ENCODE results near the gene NUBPL. TPM values are rescaled to one million over a fixed set of nuclear protein-coding genes. Genes with fewer than 3 reads are reported as not detected.

The NUBPL gene, protein sequence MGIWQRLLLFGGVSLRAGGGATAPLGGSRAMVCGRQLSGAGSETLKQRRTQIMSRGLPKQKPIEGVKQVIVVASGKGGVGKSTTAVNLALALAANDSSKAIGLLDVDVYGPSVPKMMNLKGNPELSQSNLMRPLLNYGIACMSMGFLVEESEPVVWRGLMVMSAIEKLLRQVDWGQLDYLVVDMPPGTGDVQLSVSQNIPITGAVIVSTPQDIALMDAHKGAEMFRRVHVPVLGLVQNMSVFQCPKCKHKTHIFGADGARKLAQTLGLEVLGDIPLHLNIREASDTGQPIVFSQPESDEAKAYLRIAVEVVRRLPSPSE
- total RNA-seq: 10 to 100 TPM; 10.1 to 12.8 TPM
- 10 to 100 TPM; 16.3 to 19.0 (median 17.1) TPM for polyA plus RNA-seq (ENCODE audit: insufficient read length in 6 of 6)
- long read RNA-seq, donor 1, full-length matches to known transcripts: 7 of 7 reads
- long read RNA-seq, donor 1, partial matches to known transcripts: 0 of 7 reads
- long read RNA-seq, donor 1, other reads (novel, unspliced or antisense): 0 of 7 reads
- long read RNA-seq, donor 2, full-length matches to known transcripts: 9 of 9 reads
- long read RNA-seq, donor 2, partial matches to known transcripts: 0 of 9 reads
- long read RNA-seq, donor 2, other reads (novel, unspliced or antisense): 0 of 9 reads
- long read RNA-seq, donor 3, full-length matches to known transcripts: 10 of 10 reads
- long read RNA-seq, donor 3, partial matches to known transcripts: 0 of 10 reads
- long read RNA-seq, donor 3, other reads (novel, unspliced or antisense): 0 of 10 reads
- long read RNA-seq, donor 4, partial matches to known transcripts: 0 of 3 reads
- long read RNA-seq, donor 4, other reads (novel, unspliced or antisense): 0 of 3 reads
- long read RNA-seq, donor 5, full-length matches to known transcripts: 4 of 4 reads
- long read RNA-seq, donor 5, partial matches to known transcripts: 0 of 4 reads
- long read RNA-seq, donor 5, other reads (novel, unspliced or antisense): 0 of 4 reads
- long read RNA-seq, donor 6, full-length matches to known transcripts: 5 of 5 reads
- long read RNA-seq, donor 6, partial matches to known transcripts: 0 of 5 reads
- long read RNA-seq, donor 6, other reads (novel, unspliced or antisense): 0 of 5 reads
- long read RNA-seq, donor 7, full-length matches to known transcripts: 7 of 7 reads
- long read RNA-seq, donor 7, partial matches to known transcripts: 0 of 7 reads
- long read RNA-seq, donor 7, other reads (novel, unspliced or antisense): 0 of 7 reads
- long read RNA-seq, donor 8, full-length matches to known transcripts: 7 of 7 reads
- long read RNA-seq, donor 8, partial matches to known transcripts: 0 of 7 reads
- long read RNA-seq, donor 8, other reads (novel, unspliced or antisense): 0 of 7 reads
- long read RNA-seq, donor 9: 0 reads
- long read RNA-seq, donor 10, transcript NUBPL-201 (11 exons, 3,049 nt): major isoform, 5 of 10 reads
- long read RNA-seq, donor 10, partial matches to known transcripts: 1 of 10 reads
- long read RNA-seq, donor 10, other reads (novel, unspliced or antisense): 4 of 10 reads
- long read RNA-seq, donor 11, full-length matches to known transcripts: 7 of 7 reads
- long read RNA-seq, donor 11, partial matches to known transcripts: 0 of 7 reads
- long read RNA-seq, donor 11, other reads (novel, unspliced or antisense): 0 of 7 reads
- long read RNA-seq, donor 12, full-length matches to known transcripts: 7 of 7 reads
- long read RNA-seq, donor 12, partial matches to known transcripts: 0 of 7 reads
- long read RNA-seq, donor 12, other reads (novel, unspliced or antisense): 0 of 7 reads

DNA sequence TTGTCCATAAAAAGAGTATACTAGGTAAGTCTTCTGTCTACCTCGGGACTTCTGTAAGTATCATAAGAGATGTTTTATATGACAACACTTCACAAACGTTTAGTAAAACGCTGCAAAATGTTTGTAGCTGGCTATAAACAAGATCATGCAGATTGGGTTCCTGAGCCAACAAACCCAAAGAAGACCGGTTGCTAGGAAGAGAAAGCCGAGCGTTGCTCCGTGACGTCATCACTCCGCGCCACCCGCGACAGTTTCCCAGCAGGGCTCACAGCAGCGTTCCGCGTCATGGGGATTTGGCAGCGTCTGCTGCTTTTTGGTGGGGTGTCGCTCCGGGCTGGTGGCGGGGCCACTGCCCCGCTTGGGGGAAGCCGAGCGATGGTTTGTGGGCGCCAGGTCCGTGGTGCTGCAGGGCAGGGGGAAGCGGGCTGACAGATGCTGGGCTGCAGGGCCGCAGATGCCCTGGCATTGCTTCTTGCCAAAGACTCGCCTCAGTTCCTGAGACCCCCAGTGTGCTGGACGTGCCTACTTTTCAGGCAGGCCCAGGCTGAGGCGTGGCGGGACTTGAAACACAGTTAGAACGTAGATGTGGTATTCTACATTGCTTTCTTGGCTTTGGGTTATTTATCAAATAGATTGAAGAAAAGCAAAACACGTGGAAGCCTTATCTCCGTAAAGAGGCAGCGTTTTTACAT lies at the start of gene NUBPL:
TSS of gene NUBPL (plus strand) at position 250 of the 692 bp plus-strand sequence. CDS start at position 286, 36 bp downstream.
- Histone ChIP-seq H3K4me3 (peak within 1 kb of the TSS; percentile 64 to 96), H3K27me3 (no peaks in the 10 kb centered on the region), H3K36me3 (no peaks in the 10 kb centered on the region), H3K9me3 (no peaks in the 10 kb centered on the region), H3K4me1 (peaks cover 3 to 13% of the 10 kb centered on the region in 2 donors), H3K27ac (peak within 1 kb of the TSS; percentile 81 to 88)
- DNase-seq: peak; percentile 95 to 98 (median 98)
- ATAC-seq: peak; percentile 99
- TF ChIP-seq, protein P1, sequence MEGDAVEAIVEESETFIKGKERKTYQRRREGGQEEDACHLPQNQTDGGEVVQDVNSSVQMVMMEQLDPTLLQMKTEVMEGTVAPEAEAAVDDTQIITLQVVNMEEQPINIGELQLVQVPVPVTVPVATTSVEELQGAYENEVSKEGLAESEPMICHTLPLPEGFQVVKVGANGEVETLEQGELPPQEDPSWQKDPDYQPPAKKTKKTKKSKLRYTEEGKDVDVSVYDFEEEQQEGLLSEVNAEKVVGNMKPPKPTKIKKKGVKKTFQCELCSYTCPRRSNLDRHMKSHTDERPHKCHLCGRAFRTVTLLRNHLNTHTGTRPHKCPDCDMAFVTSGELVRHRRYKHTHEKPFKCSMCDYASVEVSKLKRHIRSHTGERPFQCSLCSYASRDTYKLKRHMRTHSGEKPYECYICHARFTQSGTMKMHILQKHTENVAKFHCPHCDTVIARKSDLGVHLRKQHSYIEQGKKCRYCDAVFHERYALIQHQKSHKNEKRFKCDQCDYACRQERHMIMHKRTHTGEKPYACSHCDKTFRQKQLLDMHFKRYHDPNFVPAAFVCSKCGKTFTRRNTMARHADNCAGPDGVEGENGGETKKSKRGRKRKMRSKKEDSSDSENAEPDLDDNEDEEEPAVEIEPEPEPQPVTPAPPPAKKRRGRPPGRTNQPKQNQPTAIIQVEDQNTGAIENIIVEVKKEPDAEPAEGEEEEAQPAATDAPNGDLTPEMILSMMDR (IDR thresholded peaks at IDR 0.05): no peak
- intact Hi-C loops (cut with DNase I): no loop called here

DNA sequence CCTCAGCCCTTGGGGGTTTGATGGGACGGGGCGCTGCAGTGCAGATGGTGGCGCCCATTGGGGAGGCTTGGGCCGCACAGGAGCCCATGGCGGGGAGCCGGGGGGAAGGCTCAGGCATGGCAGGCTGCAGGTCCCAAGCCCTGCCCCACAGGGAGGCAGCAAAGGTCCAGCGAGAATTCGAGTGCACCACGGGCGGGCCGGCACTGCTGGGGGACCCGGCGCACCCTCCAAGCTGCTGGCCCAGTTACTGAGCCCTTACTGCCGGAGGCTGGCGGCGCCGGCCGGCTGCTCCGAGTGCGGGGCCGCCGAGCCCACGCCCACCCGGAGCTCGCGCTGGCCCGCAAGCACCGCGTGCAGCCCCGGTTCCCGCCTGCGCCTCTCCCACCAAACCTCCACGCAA lies 34.1 kb upstream of the NUBPL start:
- Histone ChIP-seq H3K4me3 (no peak overlapping the region), H3K27ac (no peak overlapping the region), H3K4me1 (no peaks in the 10 kb centered on the region), H3K9me3 (no peaks in the 10 kb centered on the region), H3K36me3 (no peaks in the 10 kb centered on the region), H3K27me3 (no peaks in the 10 kb centered on the region)
- DNase-seq (peak in 1 of 4 donors; percentile 71), ATAC-seq (no peak)
- intact Hi-C loops (cut with DNase I): no loop called here
- TF ChIP-seq, protein P1 (IDR thresholded peaks at IDR 0.05): no peak

DNA sequence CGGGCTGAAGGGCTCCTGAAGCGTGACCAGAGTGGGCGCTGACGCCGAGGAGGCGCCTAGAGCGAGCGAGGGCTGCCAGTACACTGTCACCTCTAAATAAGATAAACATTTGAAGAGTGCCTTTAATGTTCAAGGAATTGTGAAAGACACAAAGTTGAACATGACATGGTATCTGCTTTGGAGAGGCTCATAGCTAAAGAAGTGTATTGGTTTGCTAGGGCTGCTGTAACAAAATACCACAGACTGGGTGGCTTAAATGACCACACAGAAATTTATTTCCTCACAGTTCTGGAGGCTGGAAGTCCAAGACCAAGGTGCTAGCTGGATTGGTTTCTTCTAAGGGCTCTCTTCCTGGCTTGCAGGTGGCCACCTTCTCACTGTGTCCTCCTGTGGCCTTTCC lies 33.7 kb upstream of the NUBPL start:
- TF ChIP-seq, protein P1 (IDR thresholded peaks at IDR 0.05): no peak
- no peak for ATAC-seq

DNA sequence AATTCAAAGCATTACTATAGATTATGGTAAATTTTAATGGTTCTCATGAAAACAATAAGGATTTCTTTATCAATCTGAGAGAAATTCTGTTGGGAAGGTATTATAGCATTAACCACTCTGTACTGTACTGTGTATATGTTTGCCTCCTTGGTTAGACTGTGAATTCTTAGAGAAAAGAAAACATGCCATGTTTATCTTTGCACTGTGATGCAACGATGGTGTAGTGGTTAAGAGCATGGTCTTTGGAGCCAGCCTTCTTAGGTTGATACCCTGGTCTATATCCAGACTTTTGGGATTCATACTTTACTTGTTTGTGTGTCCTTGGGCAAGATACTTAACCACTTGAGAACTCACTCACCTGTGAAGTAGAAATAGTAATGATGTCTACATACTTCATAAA lies 32.2 kb upstream of the NUBPL start:
- Histone ChIP-seq H3K27me3 (no peaks in the 10 kb centered on the region), H3K4me1 (no peaks in the 10 kb centered on the region), H3K27ac (no peak overlapping the region), H3K36me3 (no peaks in the 10 kb centered on the region), H3K9me3 (no peaks in the 10 kb centered on the region), H3K4me3 (no peak overlapping the region)
- intact Hi-C loops (cut with DNase I): no loop called here
- TF ChIP-seq, protein P1 (IDR thresholded peaks at IDR 0.05): no peak
- DNase-seq (no peak), ATAC-seq (no peak)

More for the DNA sequence above, 33.7 kb upstream of the NUBPL start:
- no peak for DNase-seq
- Histone ChIP-seq H3K36me3 (no peaks in the 10 kb centered on the region), H3K4me1 (no peaks in the 10 kb centered on the region), H3K9me3 (no peaks in the 10 kb centered on the region), H3K27ac (no peak overlapping the region), H3K4me3 (no peak overlapping the region), H3K27me3 (no peaks in the 10 kb centered on the region)
- intact Hi-C loops (cut with DNase I): no loop called here
